GM23338 (cell line): ENCODE results near the gene C2orf49. TPM values are rescaled to one million over a fixed set of nuclear protein-coding genes. Genes with fewer than 3 reads are reported as not detected.

ENCODE experiments used
- ATAC-seq: fragments of 200-7000 bp; cut with Tn5 transposase; 3 replicates; pipeline ENCODE4 v1.9.1; 2020
- DNase-seq: peaks from one replicate; pipeline ENCODE4 v3.0.0-alpha.2; 2015; ENCODE audit warnings: low spot score
- H2AFZ ChIP-seq: fragments of 200-600 bp; sonication (generic); 2 replicates; pipeline ENCODE4 v1.8.0; 2016; ENCODE audit warnings: antibody characterized with exemption, mild to moderate bottlenecking, moderate library complexity
- H3F3A ChIP-seq: fragments of 200-600 bp; sonication (generic); replicated peaks from 2 replicates; pipeline ENCODE4 v1.8.0; 2017; ENCODE audit warnings: antibody characterized with exemption, mixed run types, low read depth
- H3K27ac ChIP-seq: fragments of 200-600 bp; sonication (generic); 2 replicates; pipeline ENCODE4 v1.6.1; 2016; ENCODE audit warnings: low read depth
- H3K27me3 ChIP-seq: fragments of 200-600 bp; sonication (generic); 2 replicates; pipeline ENCODE4 v1.8.0; 2016; ENCODE audit warnings: mild to moderate bottlenecking, mixed run types, moderate library complexity; ENCODE audit not compliant: insufficient read depth
- H3K36me3 ChIP-seq: fragments of 200-600 bp; sonication (generic); 2 replicates; pipeline ENCODE4 v1.8.0; 2016; ENCODE audit warnings: mild to moderate bottlenecking; ENCODE audit not compliant: insufficient read depth
- H3K4me1 ChIP-seq: fragments of 200-600 bp; sonication (generic); 2 replicates; pipeline ENCODE4 v1.8.0; 2016; ENCODE audit warnings: mild to moderate bottlenecking, moderate library complexity; ENCODE audit not compliant: insufficient read depth
- H3K4me2 ChIP-seq: fragments of 200-600 bp; sonication (generic); 2 replicates; pipeline ENCODE4 v1.7.1; 2017; ENCODE audit warnings: mixed run types
- H3K4me3 ChIP-seq: fragments of 200-600 bp; sonication (generic); 2 replicates; pipeline ENCODE4 v1.6.1; 2016; ENCODE audit warnings: mixed run types
- H3K79me2 ChIP-seq: fragments of 200-600 bp; sonication (generic); replicated peaks from 2 replicates; pipeline ENCODE4 v1.8.0; 2017; ENCODE audit warnings: mild to moderate bottlenecking; ENCODE audit not compliant: insufficient read depth
- H3K9me2 ChIP-seq: fragments of 200-600 bp; sonication (generic); 2 replicates; pipeline ENCODE4 v1.8.0; 2017; ENCODE audit not compliant: insufficient read depth
- H4K20me1 ChIP-seq: fragments of 200-600 bp; sonication (generic); replicated peaks from 2 replicates; pipeline ENCODE4 v1.8.0; 2017; ENCODE audit warnings: mild to moderate bottlenecking; ENCODE audit not compliant: insufficient read depth
- H3K27ac Mint-ChIP-seq: 2 replicates; pipeline ENCODE4 v1.8.0; 2020; ENCODE audit warnings: inconsistent platforms, mild to moderate bottlenecking, moderate library complexity, mixed read lengths
- H3K27me3 Mint-ChIP-seq: 3 replicates; pipeline ENCODE4 v1.8.0; 2022; ENCODE audit warnings: low read depth, mild to moderate bottlenecking, moderate library complexity, mixed read lengths, inconsistent platforms; ENCODE audit not compliant: insufficient read depth, poor library complexity
- H3K36me3 Mint-ChIP-seq: 3 replicates; pipeline ENCODE4 v1.8.0; 2021; ENCODE audit warnings: low read depth, mild to moderate bottlenecking, inconsistent platforms, moderate library complexity, mixed read lengths
- H3K4me1 Mint-ChIP-seq: 3 replicates; pipeline ENCODE4 v1.8.0; 2020; ENCODE audit warnings: mild to moderate bottlenecking, inconsistent platforms, mixed read lengths
- H3K4me3 Mint-ChIP-seq: 3 replicates; pipeline ENCODE4 v1.8.0; 2021; ENCODE audit warnings: moderate library complexity, mild to moderate bottlenecking, inconsistent platforms, mixed read lengths
- H3K9me3 Mint-ChIP-seq: 3 replicates; pipeline ENCODE4 v1.8.0; 2020; ENCODE audit warnings: moderate library complexity, mild to moderate bottlenecking, inconsistent platforms, mixed read lengths
- CTCF ChIP-seq, 2 experiments: fragments of 200-600 bp in 1 of 2; sonication (generic) in 1 of 2; conservative IDR thresholded peaks; 2 replicates each; pipeline versions ENCODE4 v1.5.1 to v1.6.1; 2016 to 2017; ENCODE audit warnings: antibody characterized with exemption in 2 of 2, low read depth in 2 of 2, mild to moderate bottlenecking in 2 of 2, moderate library complexity in 1 of 2
- ETS1 ChIP-seq: IDR thresholded peaks from 2 replicates; pipeline ENCODE4 v1.6.1; 2016; ENCODE audit warnings: antibody characterized with exemption
- EZH2 ChIP-seq: fragments of 200-600 bp; sonication (generic); IDR thresholded peaks from one replicate; pipeline ENCODE4 v1.8.0; 2017; ENCODE audit warnings: antibody characterized with exemption, mild to moderate bottlenecking, low read depth; ENCODE audit not compliant: unreplicated experiment
- EZH2phosphoT487 ChIP-seq: fragments of 200-600 bp; sonication (generic); IDR thresholded peaks from one replicate; pipeline ENCODE4 v1.8.1; 2018; ENCODE audit warnings: antibody characterized with exemption; ENCODE audit not compliant: unreplicated experiment
- JUNB ChIP-seq: IDR thresholded peaks from one replicate; pipeline ENCODE4 v1.6.1; 2016; ENCODE audit warnings: antibody characterized with exemption; ENCODE audit not compliant: unreplicated experiment
- NANOG ChIP-seq: IDR thresholded peaks from 2 replicates; pipeline ENCODE4 v1.6.1; 2016; ENCODE audit warnings: antibody characterized with exemption, borderline replicate concordance
- POLR2AphosphoS5 ChIP-seq: IDR thresholded peaks from 2 replicates; pipeline ENCODE4 v1.6.1; 2016; ENCODE audit warnings: antibody characterized with exemption, low read depth
- STAT1 ChIP-seq: IDR thresholded peaks from one replicate; pipeline ENCODE4 v1.6.1; 2016; ENCODE audit warnings: antibody characterized with exemption; ENCODE audit not compliant: unreplicated experiment
- ZNF331 ChIP-seq: fragments of 250-450 bp; sonication (Bioruptor Pico); IDR thresholded peaks from 2 replicates; pipeline ENCODE4 v1.5.0; 2020; ENCODE audit warnings: low read depth, mild to moderate bottlenecking, moderate library complexity
- ZNF462 ChIP-seq: fragments of 250-450 bp; sonication (Bioruptor Pico); IDR thresholded peaks from 2 replicates; pipeline ENCODE4 v1.5.0; 2020; ENCODE audit warnings: mild to moderate bottlenecking, moderate library complexity
- polyA plus RNA-seq: library from polyadenylated mRNA; unstranded; fragments of >200 nt; fragmentation: Nextera tagmentation; extraction: Ambion mirVana; gene quantifications from 2 replicates; pipeline ENCODE4 v1.2.1, GENCODE V29; 2016
- total RNA-seq: library from RNA; depleted of rRNA; stranded (reverse); fragments of >200 nt; shearing (Covaris generic); gene quantifications from 2 replicates; pipeline ENCODE4 v1.2.3, GENCODE V29; 2014

Gene C2orf49
- total and polyA plus RNA-seq, 2 experiments from 2014 or later = 19.6 to 33.8 TPM

GRCh38 chr2:105376010-105376409 lies 38.7 kb downstream of the C2orf49 start:
- no peaks in the 10 kb centered on the region for H3K27me3 ChIP-seq
- no peak overlapping the region for H3K4me3 ChIP-seq
- no peak overlapping the region for H3K27ac ChIP-seq
- ATAC-seq = no peak
- H3K4me3 Mint-ChIP-seq = no peak overlapping the region
- 0 out of 2 replicates have a peak, but pooled peaks cover 2% of the 10 kb centered on the region for H3K79me2 ChIP-seq
- TF ChIP-seq ETS1 = no peak
- no peak for TF ChIP-seq POLR2AphosphoS5
- no peak for TF ChIP-seq CTCF (conservative IDR thresholded peaks at IDR 0.05; ENCODE audit: low read depth in 2 of 2)
- no peak for TF ChIP-seq EZH2
- TF ChIP-seq NANOG = no peak
- TF ChIP-seq EZH2phosphoT487 = no peak
- no peak for TF ChIP-seq STAT1
- no peak for TF ChIP-seq ZNF331 (CRISPR knock-in tag)
- no peak for TF ChIP-seq JUNB
- no peaks in the 10 kb centered on the region for H4K20me1 ChIP-seq
- H3K36me3 ChIP-seq = no peaks in the 10 kb centered on the region
- peaks cover 8% of the 10 kb centered on the region for H3K36me3 Mint-ChIP-seq
- no peaks in the 10 kb centered on the region for H3K9me3 Mint-ChIP-seq
- H3K9me2 ChIP-seq = no peaks in the 10 kb centered on the region
- DNase-seq = no peak
- no peaks in the 10 kb centered on the region for H3K27me3 Mint-ChIP-seq
- H3K4me1 Mint-ChIP-seq = no peaks in the 10 kb centered on the region
- H3K4me2 ChIP-seq = no peak overlapping the region
- H2AFZ ChIP-seq = no peak overlapping the region
- no peaks in the 10 kb centered on the region for H3K4me1 ChIP-seq
- H3K27ac Mint-ChIP-seq = no peak overlapping the region
- H3F3A ChIP-seq = no peaks in the 10 kb centered on the region

GRCh38 chr2:105376789-105377240 lies 39.5 kb downstream of the C2orf49 start:
- ATAC-seq (no peak), DNase-seq (no peak)
- Histone ChIP-seq H3K27me3 (no peaks in the 10 kb centered on the region), H4K20me1 (peaks cover 2% of the 10 kb centered on the region; the same call in 1 of the 2 replicates), H3K27ac (no peak overlapping the region), H3K4me3 (no peak overlapping the region), H2AFZ (no peak overlapping the region), H3F3A (no peaks in the 10 kb centered on the region), H3K79me2 (0 out of 2 replicates have a peak, but pooled peaks cover 2% of the 10 kb centered on the region), H3K4me2 (no peak overlapping the region), H3K36me3 (no peaks in the 10 kb centered on the region), H3K9me2 (no peaks in the 10 kb centered on the region), H3K4me1 (no peaks in the 10 kb centered on the region)
- TF ChIP-seq ZNF462 (CRISPR knock-in tag) (no peak), ETS1 (no peak)
- no peaks in the 10 kb centered on the region for H3K9me3 Mint-ChIP-seq
- no peaks in the 10 kb centered on the region for H3K27me3 Mint-ChIP-seq
- no peaks in the 10 kb centered on the region for H3K4me1 Mint-ChIP-seq
- H3K27ac Mint-ChIP-seq = no peak overlapping the region
- peaks cover 7% of the 10 kb centered on the region; the same call in 2 of the 3 replicates for H3K36me3 Mint-ChIP-seq
- H3K4me3 Mint-ChIP-seq = no peak overlapping the region
